NT2/D1 (cell line): ENCODE results near the gene RAB13.

Source experiments
- SUZ12 ChIP-seq: IDR thresholded peaks from 2 replicates; pipeline ENCODE4 v1.6.1; 2011; ENCODE audit not compliant: insufficient read length, insufficient read depth; ENCODE audit errors: extremely low read depth
- YY1 ChIP-seq: IDR thresholded peaks from 2 replicates; pipeline ENCODE4 v1.6.1; 2011; ENCODE audit not compliant: insufficient read length, insufficient read depth
- ZNF274 ChIP-seq: IDR thresholded peaks from 2 replicates; pipeline ENCODE4 v1.6.1; 2011; ENCODE audit warnings: mild to moderate bottlenecking, low read depth, low read length

DNA sequence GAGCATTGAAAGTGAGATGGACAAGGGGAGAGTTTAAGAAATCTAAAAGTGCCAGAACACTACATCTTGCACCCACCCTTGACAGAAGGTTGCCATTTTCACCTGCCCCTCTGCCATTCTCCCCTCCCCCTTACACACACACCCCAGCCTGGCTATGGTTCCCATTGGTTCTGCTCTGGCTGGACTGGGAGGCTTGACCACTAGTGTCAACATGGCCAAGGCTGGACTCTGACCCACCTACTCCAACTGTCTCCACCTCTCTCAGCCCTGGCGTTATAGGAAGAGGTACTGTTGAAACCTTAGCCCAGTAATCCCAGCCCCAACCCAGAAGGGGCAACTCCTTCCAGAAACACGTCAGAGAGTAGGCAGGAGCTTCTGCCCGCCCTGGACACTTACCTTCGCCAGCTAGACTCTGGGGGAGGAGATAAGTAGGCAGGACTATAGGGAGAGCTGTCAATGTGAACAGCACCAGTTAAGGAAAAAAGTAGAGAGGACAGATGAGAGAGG, 32.2 kb downstream of the RAB13 start:
- TF ChIP-seq YY1 (no peak), ZNF274 (no peak), SUZ12 (no peak)
